Globus pallidus (tissue), 1 donor: ENCODE data around the gene SNHG17.
"Not testable (repeated sequence)": the region's sequence is repeated elsewhere in the genome, so short reads cannot be mapped to it uniquely, and the experiment has no call there.

Source experiments
- DNase-seq: peaks from one replicate; pipeline ENCODE4 v3.0.0-alpha.2; 2015; ENCODE audit warnings: low spot score

SNHG17 gene

DNA sequence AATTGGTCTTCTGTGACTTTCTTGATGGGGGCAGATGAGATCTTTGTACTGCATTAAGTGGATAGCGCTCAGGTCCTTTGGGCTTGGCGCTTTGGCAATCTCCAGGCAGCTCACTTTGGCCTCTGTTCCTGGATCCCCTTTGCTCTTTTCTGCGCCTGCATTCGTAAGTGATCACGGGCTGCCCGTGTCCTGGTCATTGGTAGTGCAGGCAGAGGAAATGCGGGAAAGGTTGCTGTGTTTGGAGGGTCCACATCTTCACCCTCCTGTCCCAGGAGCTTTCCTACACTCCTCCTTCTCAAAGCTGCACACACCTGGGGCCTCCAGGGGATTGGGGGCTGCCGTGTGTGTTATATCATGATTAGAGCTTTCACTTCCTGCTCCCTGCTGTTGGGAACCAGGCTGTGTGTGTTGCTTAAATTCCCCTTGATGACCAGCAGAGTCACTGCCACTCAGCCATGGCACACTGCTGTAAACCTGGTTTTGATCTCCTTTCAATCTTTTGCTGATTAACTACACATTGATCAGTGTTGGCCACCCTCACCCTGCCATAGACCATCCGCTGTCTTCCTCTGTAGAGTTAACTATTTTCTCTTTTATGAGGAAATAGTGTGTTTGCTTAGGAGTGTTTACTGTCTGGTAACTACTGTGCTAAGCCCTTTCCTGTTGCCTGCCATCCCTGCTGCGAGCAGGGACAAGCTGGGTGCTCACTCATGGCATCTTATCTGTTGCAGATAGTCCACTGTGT lies 13.0 kb upstream of the SNHG17 start:
- no peak for DNase-seq

DNA sequence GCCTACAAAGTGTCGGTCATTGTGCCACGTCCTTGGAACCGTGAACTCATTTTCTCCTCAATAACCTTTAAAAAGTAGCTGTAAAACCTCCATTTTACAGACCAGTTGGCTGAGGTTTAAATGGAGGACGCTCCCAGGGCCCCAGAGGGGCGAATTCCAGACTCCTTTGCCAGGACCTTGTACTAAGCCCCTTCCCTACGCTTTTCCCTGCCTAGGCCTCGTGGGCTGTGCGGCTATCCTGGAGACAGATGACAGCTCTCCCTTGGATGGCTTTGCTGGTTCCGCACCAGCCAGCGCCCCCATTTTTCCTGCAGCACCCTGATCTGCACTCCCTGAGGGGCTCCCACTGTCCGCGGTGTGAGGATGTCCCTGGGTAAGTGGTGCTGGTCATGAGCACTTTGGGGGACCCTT lies 12.1 kb upstream of the SNHG17 start:
- no peak for DNase-seq

DNA sequence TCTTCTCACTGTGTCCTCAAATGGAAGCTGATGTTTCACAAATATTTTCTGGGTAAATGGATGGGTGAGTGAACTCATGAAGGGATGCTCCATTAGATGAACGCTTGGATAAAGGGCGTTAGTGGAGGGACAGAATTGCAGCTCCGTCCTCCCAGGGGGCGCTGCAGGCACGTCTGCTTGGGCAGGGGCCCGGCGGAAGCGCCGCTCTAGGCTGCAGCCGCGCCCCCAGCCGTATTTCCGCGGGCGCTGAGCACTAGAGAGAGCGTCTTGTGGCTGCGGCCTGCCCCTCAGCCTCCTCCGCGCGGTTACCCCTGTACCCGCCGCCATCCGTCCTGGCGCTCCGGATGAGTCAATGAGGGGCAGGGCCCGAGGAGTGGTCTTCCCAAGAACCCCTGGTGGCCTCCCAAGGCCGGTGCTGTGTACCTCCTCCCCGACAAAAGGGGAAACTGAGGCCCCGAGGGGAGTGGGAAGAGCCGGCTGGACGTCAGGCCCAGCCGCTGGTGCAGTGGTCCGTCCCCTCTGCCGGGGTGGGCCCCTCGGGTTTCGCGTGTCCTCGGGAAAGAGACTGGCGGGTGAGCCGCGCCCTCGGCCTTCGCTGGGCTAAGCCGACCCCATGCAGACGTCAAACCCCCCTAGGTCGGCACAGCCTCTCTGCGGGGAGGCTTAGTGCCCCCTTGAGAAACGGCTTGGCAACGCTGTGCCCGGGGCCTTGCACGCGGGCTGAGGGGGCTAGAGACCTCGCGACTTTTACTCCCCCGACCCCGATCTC lies 11.5 kb upstream of the SNHG17 start:
- peak; percentile 84 for DNase-seq

DNA sequence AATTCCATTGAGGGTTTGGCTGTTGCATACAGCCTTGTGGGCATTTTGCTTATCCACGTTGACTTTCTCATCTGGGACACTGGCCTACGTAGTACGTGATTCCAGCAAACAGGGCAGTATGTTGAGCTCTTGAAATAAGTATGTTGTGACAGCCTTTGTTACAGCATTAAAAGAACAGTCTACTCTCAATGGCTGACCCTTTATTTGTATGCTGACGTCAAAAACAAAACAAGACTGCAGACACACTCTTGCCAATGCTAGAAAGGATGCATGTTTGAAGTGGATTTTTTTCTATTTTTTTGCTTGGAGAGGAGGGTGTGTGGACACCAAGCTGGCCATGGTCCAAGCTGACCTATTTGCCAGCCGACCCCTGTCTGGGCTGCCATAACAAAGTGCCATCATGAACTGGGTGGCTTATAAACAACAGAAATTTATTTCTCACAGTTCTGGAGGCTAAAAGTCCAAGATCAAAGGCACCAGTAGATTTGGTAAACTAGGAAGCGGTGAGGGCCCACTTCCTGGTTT lies 10.8 kb upstream of the SNHG17 start:
- DNase-seq = peak; percentile 22

DNA sequence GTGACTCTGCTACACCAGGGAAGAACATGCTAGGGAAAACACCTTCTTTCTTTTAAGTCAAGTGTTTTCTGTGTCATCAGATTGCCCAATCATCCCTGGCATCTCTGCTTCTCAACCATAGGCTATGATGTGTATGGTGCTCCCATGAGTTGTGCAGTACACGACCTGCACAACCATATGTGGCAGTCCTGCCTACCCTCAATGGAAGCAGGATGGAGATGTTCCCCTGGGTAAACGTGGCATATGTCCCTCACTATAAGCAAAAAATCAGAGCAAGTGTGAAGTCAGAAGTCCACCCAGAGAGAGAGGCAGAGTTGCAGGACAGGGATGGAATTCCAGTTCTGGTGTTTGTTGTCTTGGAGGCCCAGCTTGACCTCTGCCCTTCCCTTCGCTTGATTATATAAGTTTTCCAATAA lies 10.3 kb upstream of the SNHG17 start:
- no peak for DNase-seq

DNA sequence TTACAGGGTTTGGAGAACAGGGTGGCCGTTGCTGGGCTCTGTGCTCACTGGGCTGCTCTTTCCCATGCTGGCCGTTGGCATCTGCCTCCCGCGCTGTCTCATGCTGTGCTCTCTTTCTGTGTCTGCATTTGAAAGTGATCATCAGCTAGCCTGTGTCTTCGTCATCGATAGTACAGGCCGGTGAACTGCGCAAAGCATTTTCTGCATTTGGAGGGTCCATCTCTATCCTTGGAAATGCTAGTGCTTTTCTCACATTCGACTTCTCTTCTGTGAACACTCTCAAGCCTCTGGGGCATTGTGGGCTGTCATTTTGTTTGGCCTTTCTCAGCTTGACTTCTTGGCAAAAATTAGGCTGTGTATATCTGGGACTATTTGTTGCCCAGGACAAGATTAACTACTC lies 6.8 kb upstream of the SNHG17 start:
- DNase-seq = no peak

DNA sequence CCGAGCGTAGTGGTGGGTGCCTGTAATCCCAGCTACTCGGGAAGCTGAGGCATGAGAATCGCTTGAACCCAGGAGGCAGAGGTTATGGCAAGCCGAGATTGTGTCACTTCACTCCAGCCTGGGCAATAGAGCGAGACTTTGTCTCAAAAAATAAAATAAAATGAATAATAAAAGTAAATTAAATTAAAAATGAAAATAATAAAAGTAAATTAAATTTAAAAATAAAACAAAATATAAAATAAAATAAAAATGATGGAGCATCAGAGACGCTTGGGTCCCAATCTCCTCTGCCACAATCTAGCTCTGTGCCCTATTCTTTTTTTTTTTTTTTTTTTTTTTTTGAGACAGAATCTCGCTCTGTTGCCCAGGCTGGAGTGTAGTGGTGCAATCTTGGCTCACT lies 6.0 kb upstream of the SNHG17 start:
- DNase-seq = not testable (repeated sequence)

DNA sequence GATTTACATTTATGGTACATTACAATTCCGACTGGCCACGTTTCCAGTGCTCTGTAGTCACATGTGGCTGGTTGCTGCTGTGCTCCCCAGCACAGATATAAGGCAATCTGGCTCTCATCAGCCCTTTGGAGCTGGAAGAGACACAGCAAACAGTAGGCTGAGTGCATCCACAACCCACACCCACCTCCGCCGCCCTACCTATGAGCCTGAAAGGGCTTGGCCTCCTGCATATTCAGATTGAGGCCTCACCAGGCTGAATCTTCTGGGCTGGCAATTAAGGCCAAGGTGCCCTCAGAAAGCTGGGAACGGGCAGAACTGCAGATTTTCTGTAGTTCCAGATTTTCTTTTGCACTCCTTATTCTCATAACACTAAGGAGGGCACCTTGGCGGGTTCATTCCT lies 2.7 kb upstream of the SNHG17 start:
- DNase-seq = no peak

DNA sequence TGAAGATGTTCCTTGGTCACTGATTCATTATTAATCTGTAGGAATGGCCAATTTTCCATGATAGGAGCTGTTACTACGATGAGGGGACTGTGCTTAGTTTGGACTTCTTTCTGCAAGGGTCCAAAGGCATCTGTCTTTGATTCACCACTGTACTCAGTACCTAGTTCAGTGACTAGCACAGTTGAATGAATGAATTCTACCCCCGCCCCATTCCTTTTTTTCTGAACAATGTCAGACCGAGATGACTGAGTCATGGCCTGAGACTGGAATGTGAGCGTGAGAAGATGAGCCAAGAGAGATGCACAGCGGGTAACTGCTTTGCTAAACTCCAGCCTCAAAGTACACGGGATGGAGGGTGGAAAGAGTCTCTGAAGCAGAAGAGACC lies 419 bp upstream of the SNHG17 start:
- no peak for DNase-seq

DNA sequence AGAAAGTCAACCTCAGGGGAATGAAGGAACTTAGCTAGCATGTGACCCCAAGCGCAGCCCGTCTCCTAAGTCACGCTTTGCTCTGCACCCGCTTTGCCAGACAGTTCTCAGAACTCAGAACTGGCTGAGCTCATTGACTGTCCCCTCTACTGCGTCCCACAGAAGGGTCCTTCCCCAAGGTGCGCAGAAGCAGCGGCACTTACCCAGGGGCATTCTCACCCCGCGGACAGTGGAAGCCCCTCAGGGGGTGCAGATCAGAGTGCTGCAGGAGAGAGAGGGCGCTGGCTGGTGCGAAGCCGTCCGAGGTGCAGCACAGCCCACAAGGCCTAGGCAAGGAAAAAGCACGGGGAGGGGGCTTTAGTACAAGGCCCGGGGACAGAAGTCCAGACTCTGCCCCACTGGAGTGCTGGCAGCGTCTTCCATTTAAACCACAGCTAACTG lies 807 bp downstream of the SNHG17 start:
- DNase-seq = no peak

DNA sequence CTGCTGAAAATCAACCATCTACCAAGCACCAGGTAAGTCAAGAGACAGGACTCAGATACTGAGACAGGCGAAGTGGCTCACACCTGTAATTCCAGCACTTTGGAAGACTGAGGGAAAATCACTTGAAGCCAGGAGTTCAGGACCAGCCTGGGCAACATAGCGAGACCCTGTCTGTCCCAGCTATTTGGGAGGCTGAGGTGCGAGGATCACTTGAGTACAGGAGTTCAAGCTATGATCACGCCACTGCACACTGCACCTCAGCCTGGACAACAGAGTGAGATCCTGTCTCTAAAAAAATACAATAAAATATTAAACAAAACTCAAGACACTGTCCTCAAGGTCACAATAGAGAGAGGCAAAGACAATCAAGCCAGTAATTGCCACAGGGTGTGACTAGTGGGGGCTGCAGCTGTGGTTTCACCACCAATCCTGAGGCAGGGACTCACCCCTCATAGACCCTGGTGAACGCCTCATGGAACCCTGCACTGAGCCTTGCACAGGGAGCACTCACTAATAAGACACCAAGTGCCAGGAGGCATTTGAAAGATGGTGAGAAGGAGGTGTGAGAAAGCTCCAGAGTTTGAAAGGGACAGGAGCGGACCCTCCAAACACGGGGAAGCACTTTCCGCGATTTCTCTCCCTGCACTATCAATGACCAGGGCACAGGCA lies 1.7 kb downstream of the SNHG17 start:
- no peak for DNase-seq

DNA sequence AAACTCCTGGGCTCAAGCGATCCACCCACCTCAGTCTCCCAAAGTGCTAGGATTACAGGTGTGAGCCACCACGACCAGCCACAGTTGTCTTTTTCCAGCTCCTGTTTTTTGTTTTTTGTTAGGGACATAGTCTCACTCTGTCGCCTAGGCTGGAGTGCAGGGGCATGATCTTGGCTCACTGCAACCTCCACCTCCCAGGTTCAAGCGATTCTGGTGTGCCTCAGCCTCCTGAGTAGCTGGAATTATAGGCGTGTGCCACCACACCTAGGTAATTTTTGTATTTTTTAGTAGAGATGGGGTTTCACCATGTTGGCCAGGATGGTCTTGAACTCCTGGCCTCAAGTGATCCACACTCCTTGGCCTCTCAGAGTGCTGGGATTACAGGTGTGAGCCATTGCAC lies 2.3 kb downstream of the SNHG17 start:
- DNase-seq = not testable (repeated sequence)

DNA sequence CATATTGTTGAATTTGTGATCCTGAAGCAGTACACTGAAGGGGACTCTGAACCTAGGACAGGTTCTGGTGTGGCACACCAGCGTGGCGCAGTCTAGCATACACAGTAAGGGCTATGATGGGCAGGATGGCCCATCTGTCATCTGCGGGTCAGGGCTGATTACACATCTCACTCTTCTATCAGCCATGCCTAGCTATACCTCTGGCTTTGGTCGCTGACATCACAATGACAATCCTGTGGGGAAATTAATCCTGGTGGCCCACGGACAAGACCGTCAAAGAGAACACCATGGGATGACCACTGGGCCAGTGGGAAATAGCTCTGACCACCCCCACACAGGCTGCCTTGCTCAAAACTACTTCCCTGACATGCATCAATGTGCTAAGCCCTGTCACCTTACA lies 2.8 kb downstream of the SNHG17 start:
- DNase-seq = no peak

DNA sequence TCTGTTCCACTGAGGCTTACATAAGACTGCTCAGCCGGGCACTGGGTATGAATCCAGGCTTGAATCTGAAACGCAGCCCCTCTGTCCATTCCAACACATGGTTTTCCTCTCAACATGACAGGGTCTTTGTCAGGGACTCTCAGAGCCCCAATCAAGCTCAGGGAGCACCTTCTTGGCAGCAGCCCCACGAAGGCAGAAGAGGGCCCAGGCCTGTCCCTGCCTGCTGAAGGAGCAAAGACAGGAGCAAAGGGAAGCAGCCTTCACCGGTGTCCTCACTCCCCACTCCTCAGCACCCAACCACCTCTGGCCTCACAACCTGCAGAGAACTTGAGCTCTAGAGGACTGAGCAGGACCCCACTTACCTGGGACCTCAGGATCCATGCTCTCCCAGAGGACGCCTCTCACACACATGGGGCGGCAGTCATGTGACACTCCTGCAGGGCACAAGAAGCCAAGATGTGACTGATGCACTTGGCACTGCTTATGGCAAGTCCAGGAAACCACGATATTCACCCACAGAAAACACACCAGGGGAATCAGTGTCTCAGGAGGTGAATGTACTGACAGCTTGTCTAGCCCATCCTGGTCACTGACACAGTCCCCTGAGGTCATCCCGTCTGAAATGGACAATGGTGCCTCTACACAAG lies 4.3 kb downstream of the SNHG17 start:
- DNase-seq = no peak

DNA sequence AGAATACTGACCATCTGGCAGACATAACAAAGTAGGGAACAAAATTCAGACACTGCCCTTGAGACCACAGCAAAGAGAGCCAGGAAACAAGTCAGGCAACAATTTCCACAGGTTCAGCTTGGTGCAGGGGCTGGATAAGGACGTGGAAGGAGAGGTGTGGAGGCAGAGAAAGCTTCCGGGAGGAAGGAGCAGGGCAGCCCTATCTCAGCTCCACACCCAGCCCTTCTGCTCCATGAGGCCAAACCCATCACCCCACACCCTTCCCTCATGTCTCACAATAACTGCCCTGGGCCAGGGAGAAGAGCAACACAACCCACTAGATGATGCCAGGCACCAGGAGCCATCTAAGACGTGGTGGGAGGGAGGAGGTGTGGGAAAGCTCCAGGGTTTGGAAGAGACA lies 5.8 kb downstream of the SNHG17 start:
- no peak for DNase-seq

DNA sequence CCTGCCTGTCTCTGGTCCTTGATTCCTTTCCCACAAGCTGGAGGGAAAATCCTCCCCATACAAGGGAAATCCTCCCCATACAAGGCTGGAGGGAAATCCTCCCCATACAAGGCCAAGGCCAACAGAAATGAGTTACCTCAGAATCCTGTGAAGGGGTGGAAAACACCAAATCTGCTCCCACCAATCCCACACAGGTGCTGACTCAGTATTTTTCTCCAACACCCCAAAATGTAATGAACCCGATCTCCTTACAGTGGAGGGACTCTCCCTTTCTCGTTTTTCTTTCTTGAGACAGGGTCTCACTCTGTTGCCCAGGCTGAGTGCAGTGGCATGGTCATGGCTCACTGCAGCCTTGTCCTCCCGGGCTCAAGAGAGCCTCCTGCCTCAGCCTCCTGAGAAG lies 6.3 kb downstream of the SNHG17 start:
- DNase-seq = no peak

DNA sequence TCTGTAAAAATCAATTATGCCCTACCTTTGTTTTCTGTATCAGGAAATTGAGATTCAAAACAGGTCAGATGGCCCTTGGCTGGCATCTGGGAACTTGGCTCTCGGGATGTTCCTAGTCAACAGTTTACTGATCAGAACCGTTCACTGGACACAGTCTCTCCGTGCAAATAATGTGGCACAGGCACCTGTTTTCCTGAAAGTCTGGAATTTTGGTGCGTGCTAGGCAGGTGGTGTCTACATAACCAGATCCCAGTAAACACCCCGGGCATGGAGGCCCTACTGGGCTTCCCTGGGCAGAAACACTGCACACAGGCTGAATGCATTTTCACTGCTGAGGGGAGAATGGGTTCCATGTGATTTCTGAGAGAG lies 7.5 kb downstream of the SNHG17 start:
- DNase-seq = no peak

DNA sequence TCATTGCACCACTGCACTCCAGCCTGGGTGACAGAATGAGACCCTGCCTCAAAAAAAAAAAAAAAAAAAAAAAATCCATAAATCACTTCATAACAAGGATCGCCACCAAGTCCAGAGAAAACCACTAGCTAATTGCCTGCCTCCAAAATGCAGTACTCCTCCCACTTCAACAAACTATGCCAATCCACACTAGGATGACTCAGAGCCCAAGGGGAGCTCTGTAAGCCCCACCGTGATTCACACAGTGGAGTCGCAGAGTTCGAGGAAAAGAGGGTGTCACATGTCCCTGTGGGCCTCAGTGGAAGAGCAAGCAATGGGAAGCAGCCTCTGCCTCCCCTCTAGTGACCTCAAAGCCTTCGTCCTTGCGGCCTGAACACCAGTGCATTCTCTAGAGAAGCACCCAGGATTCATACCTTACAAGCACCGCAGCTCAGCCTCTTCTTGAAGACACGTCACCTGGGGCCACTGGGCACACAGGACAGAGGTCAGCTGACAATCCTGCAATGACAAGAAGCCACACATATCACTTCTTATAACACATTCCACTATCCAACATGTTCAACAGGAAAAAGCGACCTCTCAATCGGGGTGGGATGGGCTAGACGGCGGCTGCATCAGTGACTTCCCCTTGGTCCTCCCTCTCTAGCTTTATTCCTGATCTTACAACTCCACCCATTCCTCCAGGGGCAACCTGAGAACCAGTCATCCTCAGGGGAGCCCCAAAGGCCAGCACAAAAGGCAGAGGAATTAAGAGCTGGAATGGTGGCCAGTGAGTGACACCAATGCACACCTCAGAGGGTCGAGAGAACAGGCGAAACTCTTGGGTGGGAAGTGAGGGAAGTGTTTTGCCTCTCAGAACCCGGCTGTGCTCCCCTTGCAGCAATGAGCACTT lies 8.9 kb downstream of the SNHG17 start:
- DNase-seq = no peak

DNA sequence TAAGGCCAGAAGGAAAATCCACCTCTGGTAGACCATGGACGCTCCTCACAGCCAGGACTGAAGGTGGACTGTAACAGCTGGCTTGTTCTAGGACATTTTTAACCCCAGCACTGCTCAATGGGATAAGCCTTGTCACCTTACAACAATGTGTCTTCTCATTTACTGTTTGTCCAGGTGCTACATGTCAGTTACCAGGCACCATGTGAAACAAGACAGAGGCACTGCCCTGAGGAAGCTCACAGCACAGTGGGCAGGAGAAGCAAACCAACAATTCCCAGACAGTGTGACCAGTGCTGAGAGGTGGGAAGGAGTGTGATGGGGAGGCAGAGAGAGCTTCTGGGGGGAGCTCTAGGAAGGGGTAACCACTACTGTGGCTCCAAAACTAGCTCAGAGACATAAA lies 10.7 kb downstream of the SNHG17 start:
- no peak for DNase-seq

DNA sequence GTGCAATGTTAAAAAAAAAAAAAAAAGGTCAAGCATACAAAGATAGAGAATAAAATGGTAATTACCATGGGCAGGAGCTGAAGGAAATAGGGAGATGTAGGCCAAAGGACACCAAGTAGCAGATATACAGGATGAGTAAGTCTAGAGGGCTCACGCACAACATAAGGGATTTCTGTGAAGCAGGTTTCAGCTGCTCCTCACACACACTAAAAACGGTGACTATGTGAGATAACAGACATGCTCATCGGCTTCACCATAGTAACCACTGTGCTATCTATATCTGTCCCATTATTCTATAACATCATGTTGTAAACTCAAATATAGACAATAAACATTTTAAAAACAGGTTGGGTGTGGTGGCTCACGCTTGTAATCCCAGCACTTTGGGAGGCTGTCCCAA lies 11.6 kb downstream of the SNHG17 start:
- DNase-seq = no peak

DNA sequence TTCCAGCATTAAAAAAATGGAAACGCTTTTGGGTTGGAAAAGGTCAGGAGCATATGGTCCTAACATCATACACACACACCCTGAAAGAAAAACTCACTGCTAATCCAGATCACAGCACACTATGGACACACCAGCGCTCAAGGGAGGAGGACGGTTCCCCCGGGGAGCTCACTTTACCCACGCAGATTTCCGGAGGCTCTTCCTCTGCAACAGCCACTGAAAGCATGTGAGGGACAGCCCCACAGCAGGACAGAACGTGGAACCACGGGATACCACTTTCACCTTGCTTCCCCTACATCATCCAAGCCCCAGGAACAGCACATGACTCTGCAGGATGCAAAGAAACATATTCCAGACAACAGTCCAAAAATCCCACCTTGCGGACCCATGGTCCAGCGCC lies 13.2 kb downstream of the SNHG17 start:
- no peak for DNase-seq
